PC-3 (cell line): ENCODE data around the gene CHRNE. TPM values are rescaled to one million over a fixed set of nuclear protein-coding genes. Genes with fewer than 3 reads are reported as not detected.

Source experiments
- ATAC-seq: fragments of 200-7000 bp; cut with Tn5 transposase; 2 replicates; pipeline ENCODE4 v1.9.1; 2020; ENCODE audit warnings: mild to moderate bottlenecking, moderate library complexity
- BruUV-seq: library from RNA; stranded (reverse); fragments of 400-500 nt; replicated peaks from 2 replicates; lab custom pipeline; 2021; lab: Mats Ljungman, UMichigan
- CTCF ChIA-PET: fragments of 300-600 bp; sonication (Branson Sonifier 250); formaldehyde crosslinking; loops from one replicate; lab custom pipeline; 2022; ENCODE audit warnings: antibody characterized with exemption; lab: Charles Lee
- POLR2A ChIA-PET: fragments of 300-600 bp; sonication (Branson Sonifier 250); formaldehyde crosslinking; loops from one replicate; lab custom pipeline; 2022; ENCODE audit warnings: antibody characterized with exemption; ENCODE audit not compliant: unreplicated experiment; lab: Charles Lee
- DNase-seq: peaks from one replicate; pipeline ENCODE4 v3.0.0-alpha.2; 2015
- H2AFZ ChIP-seq: fragments of 300-600 bp; sonication (generic); 2 replicates; pipeline ENCODE4 v1.6.0; 2016; ENCODE audit warnings: antibody characterized with exemption, low read length
- H3F3A ChIP-seq: fragments of 300-600 bp; sonication (generic); one replicate; pipeline ENCODE4 v1.6.0; 2017; ENCODE audit warnings: antibody characterized with exemption, low read length, control low read depth, mild to moderate bottlenecking; ENCODE audit not compliant: unreplicated experiment
- H3K27ac ChIP-seq: fragments of 300-600 bp; sonication (generic); 2 replicates; pipeline ENCODE4 v1.5.1; 2016; ENCODE audit warnings: mild to moderate bottlenecking, low read length
- H3K27me3 ChIP-seq: fragments of 300-600 bp; sonication (generic); 2 replicates; pipeline ENCODE4 v1.6.1; 2016; ENCODE audit warnings: low read length, mixed read lengths
- H3K36me3 ChIP-seq: fragments of 300-600 bp; sonication (generic); 2 replicates; pipeline ENCODE4 v1.6.1; 2016; ENCODE audit warnings: low read depth, mixed run types, low read length, mixed read lengths
- H3K4me1 ChIP-seq: fragments of 300-600 bp; sonication (generic); 2 replicates; pipeline ENCODE4 v1.5.1; 2016; ENCODE audit warnings: low read length; ENCODE audit not compliant: insufficient read depth
- H3K4me2 ChIP-seq: fragments of 300-600 bp; sonication (generic); 2 replicates; pipeline ENCODE4 v1.6.0; 2016; ENCODE audit warnings: low read length
- H3K4me3 ChIP-seq: fragments of 300-600 bp; sonication (generic); 2 replicates; pipeline ENCODE4 v1.5.1; 2016; ENCODE audit warnings: mild to moderate bottlenecking, low read length, mixed read lengths
- H3K79me2 ChIP-seq: fragments of 300-600 bp; sonication (generic); 2 replicates; pipeline ENCODE4 v1.6.1; 2017; ENCODE audit warnings: low read length, mixed read lengths
- H3K9ac ChIP-seq: fragments of 300-600 bp; sonication (generic); 2 replicates; pipeline ENCODE4 v1.6.0; 2016; ENCODE audit warnings: mild to moderate bottlenecking, low read length
- H3K9me2 ChIP-seq: fragments of 300-600 bp; sonication (generic); replicated peaks from 2 replicates; pipeline ENCODE4 v1.6.1; 2016; ENCODE audit warnings: mixed run types, low read length, mixed read lengths
- H3K9me3 ChIP-seq: fragments of 300-600 bp; sonication (generic); 2 replicates; pipeline ENCODE4 v1.6.1; 2016; ENCODE audit warnings: low read length, mixed read lengths
- H4K20me1 ChIP-seq: fragments of 300-600 bp; sonication (generic); 2 replicates; pipeline ENCODE4 v1.6.1; 2016; ENCODE audit warnings: low read length, mixed read lengths
- EZH2 ChIP-seq: fragments of 300-600 bp; sonication (generic); IDR thresholded peaks from one replicate; pipeline ENCODE4 v1.6.1; 2017; ENCODE audit warnings: antibody characterized with exemption, mild to moderate bottlenecking, low read length; ENCODE audit not compliant: unreplicated experiment
- EZH2phosphoT487 ChIP-seq: fragments of 300-600 bp; sonication (generic); IDR thresholded peaks from 2 replicates; pipeline ENCODE4 v1.6.1; 2018; ENCODE audit warnings: mild to moderate bottlenecking, antibody characterized with exemption, low read length, borderline replicate concordance
- intact Hi-C: fragments of 100-400 bp; cut with micrococcal nuclease; formaldehyde crosslinking; loops from 2 replicates; pipeline ENCODE4 v1.9.0; 2023
- total RNA-seq: library from RNA; depleted of rRNA; stranded (reverse); fragments of >200 nt; gene quantifications from 2 replicates; pipeline ENCODE4 v1.2.3, GENCODE V29; 2014
- TF ChIP-seq, protein P1 (sequence below): fragments of 300-600 bp; sonication (generic); conservative IDR thresholded peaks from 2 replicates; pipeline ENCODE4 v1.5.1; 2017; ENCODE audit warnings: antibody characterized with exemption, low read depth, mild to moderate bottlenecking, low read length

CHRNE gene
- total RNA-seq, 1 experiment from 2014 or later = 0.11 TPM

DNA sequence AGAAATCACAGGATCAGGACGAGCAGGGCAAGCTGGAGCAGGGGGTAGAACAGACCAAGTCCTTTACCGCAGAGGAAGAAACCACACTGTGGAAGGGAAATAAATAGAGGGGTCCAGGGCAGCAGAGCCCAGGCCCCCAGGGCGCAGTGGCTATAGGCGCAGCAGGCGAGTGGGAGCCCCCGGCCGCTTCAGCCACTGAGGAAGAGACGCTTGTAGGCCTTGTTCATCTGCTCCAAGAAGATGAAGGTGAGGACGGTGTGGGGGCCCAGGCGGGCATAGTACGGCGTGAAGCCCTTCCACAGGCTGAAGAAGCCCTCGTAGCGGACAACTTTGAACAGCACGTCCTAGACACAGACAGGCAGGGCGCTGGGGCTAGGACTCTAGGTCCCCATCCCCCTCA is 34.7 kb upstream of the CHRNE start:
- Histone ChIP-seq H3K9me2 (no peaks in the 10 kb centered on the region), H4K20me1 (no peaks in the 10 kb centered on the region), H3K27ac (no peak overlapping the region), H3F3A (no peaks in the 10 kb centered on the region), H3K4me2 (no peak overlapping the region), H3K36me3 (peaks cover 10% of the 10 kb centered on the region; the same call in 1 of the 2 replicates), H3K4me3 (no peak overlapping the region), H2AFZ (no peak overlapping the region), H3K9ac (no peak overlapping the region), H3K9me3 (no peaks in the 10 kb centered on the region), H3K27me3 (no peaks in the 10 kb centered on the region), H3K79me2 (peaks cover 41% of the 10 kb centered on the region), H3K4me1 (peaks cover 22% of the 10 kb centered on the region)
- CTCF ChIA-PET = no interaction called here
- no TSS peak for BruUV-seq
- no peak for ATAC-seq
- intact Hi-C loops = no loop called here
- POLR2A ChIA-PET = no interaction called here
- DNase-seq = no peak
- TF ChIP-seq, protein P1, sequence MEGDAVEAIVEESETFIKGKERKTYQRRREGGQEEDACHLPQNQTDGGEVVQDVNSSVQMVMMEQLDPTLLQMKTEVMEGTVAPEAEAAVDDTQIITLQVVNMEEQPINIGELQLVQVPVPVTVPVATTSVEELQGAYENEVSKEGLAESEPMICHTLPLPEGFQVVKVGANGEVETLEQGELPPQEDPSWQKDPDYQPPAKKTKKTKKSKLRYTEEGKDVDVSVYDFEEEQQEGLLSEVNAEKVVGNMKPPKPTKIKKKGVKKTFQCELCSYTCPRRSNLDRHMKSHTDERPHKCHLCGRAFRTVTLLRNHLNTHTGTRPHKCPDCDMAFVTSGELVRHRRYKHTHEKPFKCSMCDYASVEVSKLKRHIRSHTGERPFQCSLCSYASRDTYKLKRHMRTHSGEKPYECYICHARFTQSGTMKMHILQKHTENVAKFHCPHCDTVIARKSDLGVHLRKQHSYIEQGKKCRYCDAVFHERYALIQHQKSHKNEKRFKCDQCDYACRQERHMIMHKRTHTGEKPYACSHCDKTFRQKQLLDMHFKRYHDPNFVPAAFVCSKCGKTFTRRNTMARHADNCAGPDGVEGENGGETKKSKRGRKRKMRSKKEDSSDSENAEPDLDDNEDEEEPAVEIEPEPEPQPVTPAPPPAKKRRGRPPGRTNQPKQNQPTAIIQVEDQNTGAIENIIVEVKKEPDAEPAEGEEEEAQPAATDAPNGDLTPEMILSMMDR = no peak
- TF ChIP-seq EZH2 (no peak), EZH2phosphoT487 (no peak)

DNA sequence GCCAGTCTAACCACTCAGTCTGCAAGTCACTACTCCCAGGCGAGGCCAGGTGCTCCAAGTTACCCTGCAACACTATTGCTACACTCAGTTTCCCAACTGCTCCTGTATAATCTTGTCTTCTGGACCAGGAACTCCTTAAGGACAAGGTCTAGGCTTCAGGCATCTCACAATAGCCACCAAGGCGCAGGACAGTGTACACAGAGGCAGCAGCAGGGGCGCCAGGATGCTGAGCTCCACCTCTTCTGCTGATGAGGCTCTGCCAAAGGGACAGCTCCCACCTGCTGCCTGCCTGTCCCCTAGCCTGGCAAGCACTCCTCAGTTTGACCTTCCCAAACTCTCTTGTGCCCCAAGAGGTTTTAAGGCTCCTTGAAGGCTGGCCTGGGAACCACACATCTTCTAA is 33.5 kb upstream of the CHRNE start:
- BruUV-seq = no TSS peak
- peaks cover 30% of the 10 kb centered on the region for H3K79me2 ChIP-seq
- CTCF ChIA-PET = no interaction called here
- no peak for ATAC-seq
- intact Hi-C loops = no loop called here
- H3K36me3 ChIP-seq = peaks cover 10% of the 10 kb centered on the region; the same call in 1 of the 2 replicates
- no peak for DNase-seq
- no peaks in the 10 kb centered on the region for H4K20me1 ChIP-seq
- H3F3A ChIP-seq = no peaks in the 10 kb centered on the region
- H3K9me3 ChIP-seq = no peaks in the 10 kb centered on the region
- no peak overlapping the region for H2AFZ ChIP-seq
- no peak for TF ChIP-seq EZH2phosphoT487
- TF ChIP-seq, protein P1 = no peak
- TF ChIP-seq EZH2 = no peak
- no peak overlapping the region for H3K9ac ChIP-seq
- H3K27ac ChIP-seq = no peak overlapping the region
- H3K4me2 ChIP-seq = no peak overlapping the region
- H3K27me3 ChIP-seq = no peaks in the 10 kb centered on the region
- no peak overlapping the region for H3K4me3 ChIP-seq
- peaks cover 15% of the 10 kb centered on the region for H3K4me1 ChIP-seq
- no peaks in the 10 kb centered on the region for H3K9me2 ChIP-seq
- POLR2A ChIA-PET = no interaction called here

DNA sequence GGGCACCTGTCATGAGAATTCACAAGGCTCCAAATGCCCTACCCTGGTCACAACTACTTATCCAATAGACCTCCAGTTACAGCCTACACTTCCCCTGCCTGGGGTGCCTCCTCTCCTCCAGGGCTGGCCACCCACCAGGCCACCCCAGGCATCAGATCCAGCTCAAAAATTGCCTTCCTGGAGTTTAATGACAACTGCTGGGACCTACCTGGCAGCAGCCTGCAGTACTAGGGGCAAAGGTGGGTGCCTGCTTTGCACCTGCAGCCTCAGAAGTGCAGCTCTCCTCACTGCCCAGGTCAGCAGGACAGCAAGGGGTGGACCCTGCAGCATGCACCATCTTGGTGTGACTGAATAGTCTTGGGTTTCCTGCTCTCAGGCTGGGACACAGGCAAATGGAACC is 32.8 kb upstream of the CHRNE start:
- Histone ChIP-seq H3K79me2 (peaks cover 22% of the 10 kb centered on the region), H2AFZ (no peak overlapping the region), H3K4me1 (peaks cover 14% of the 10 kb centered on the region), H3K9me2 (no peaks in the 10 kb centered on the region), H3K4me3 (no peak overlapping the region), H3K27ac (no peak overlapping the region), H3K9ac (no peak overlapping the region), H3K27me3 (no peaks in the 10 kb centered on the region), H3K4me2 (no peak overlapping the region), H3F3A (no peaks in the 10 kb centered on the region), H4K20me1 (no peaks in the 10 kb centered on the region), H3K9me3 (no peaks in the 10 kb centered on the region), H3K36me3 (peaks cover 10% of the 10 kb centered on the region; the same call in 1 of the 2 replicates)
- ChIA-PET CTCF (no interaction called here), POLR2A (interaction anchor here (0.5 kb wide), 1 partner anchor 154 kb away, joined by 4 read pairs; no protein-coding TSS in a partner anchor)
- DNase-seq (no peak), ATAC-seq (no peak)
- BruUV-seq = no TSS peak
- intact Hi-C loops = no loop called here
- no peak for TF ChIP-seq EZH2
- TF ChIP-seq, protein P1 = no peak
- TF ChIP-seq EZH2phosphoT487 = no peak
